ENCODE measurements around the gene STXBP4.

STXBP4 gene

GRCh38 chr17:54935471-54935870 lies 33.1 kb upstream of the STXBP4 start:
- no peaks in the 10 kb centered on the region for H3K9me2 ChIP-seq (replicated peaks; ENCODE audit: insufficient read depth, low read length)
- H2AFZ ChIP-seq (ENCODE audit: low read depth, low read length, severe bottlenecking): no peak overlapping the region
- TF ChIP-seq CTCF (IDR thresholded peaks at IDR 0.05; ENCODE audit: insufficient read depth, low read length, poor library complexity, severe bottlenecking): no peak
- no peak for TF ChIP-seq EZH2phosphoT487 (conservative IDR thresholded peaks at IDR 0.05; ENCODE audit: low read length)
- H3K36me3 ChIP-seq (ENCODE audit: low read length): no peaks in the 10 kb centered on the region
- no peaks in the 10 kb centered on the region for H3F3A ChIP-seq (ENCODE audit: insufficient read depth)
- H3K27me3 ChIP-seq (ENCODE audit: low read length): no peaks in the 10 kb centered on the region
- no peak overlapping the region for H3K4me2 ChIP-seq (ENCODE audit: low read depth, low read length, poor library complexity, severe bottlenecking)
- H3K27ac ChIP-seq (ENCODE audit: low read depth, low read length): no peak overlapping the region
- no peaks in the 10 kb centered on the region for H3K9me3 ChIP-seq (ENCODE audit: insufficient read depth, low read length)
- no peaks in the 10 kb centered on the region for H3K79me2 ChIP-seq (ENCODE audit: insufficient read depth, low read length)
- H3K9ac ChIP-seq (ENCODE audit: low read length): no peak overlapping the region
- H3K4me3 ChIP-seq (ENCODE audit: insufficient read depth, low read length, poor library complexity, severe bottlenecking): no peak overlapping the region
- H4K20me1 ChIP-seq (ENCODE audit: low read depth, low read length): no peaks in the 10 kb centered on the region

- H3K9me2 ChIP-seq (replicated peaks; ENCODE audit: insufficient read depth, low read length): no peaks in the 10 kb centered on the region
- H3K27me3 ChIP-seq (ENCODE audit: low read length): no peaks in the 10 kb centered on the region
- H3K4me3 ChIP-seq (ENCODE audit: insufficient read depth, low read length, poor library complexity, severe bottlenecking): no peak overlapping the region
- no peak overlapping the region for H3K27ac ChIP-seq (ENCODE audit: low read depth, low read length)
- no peak overlapping the region for H3K4me2 ChIP-seq (ENCODE audit: low read depth, low read length, poor library complexity, severe bottlenecking)
- TF ChIP-seq EZH2phosphoT487 (conservative IDR thresholded peaks at IDR 0.05; ENCODE audit: low read length): no peak
- no peak for TF ChIP-seq CTCF (IDR thresholded peaks at IDR 0.05; ENCODE audit: insufficient read depth, low read length, poor library complexity, severe bottlenecking)
- no peak overlapping the region for H2AFZ ChIP-seq (ENCODE audit: low read depth, low read length, severe bottlenecking)
- H4K20me1 ChIP-seq (ENCODE audit: low read depth, low read length): no peaks in the 10 kb centered on the region
- H3K36me3 ChIP-seq (ENCODE audit: low read length): no peaks in the 10 kb centered on the region
- H3F3A ChIP-seq (ENCODE audit: insufficient read depth): no peaks in the 10 kb centered on the region
- H3K9me3 ChIP-seq (ENCODE audit: insufficient read depth, low read length): no peaks in the 10 kb centered on the region
- no peaks in the 10 kb centered on the region for H3K79me2 ChIP-seq (ENCODE audit: insufficient read depth, low read length)
- H3K9ac ChIP-seq (ENCODE audit: low read length): no peak overlapping the region
Observed at GRCh38 chr17:54937018-54937417, 31.5 kb upstream of the STXBP4 start.

GRCh38 chr17:54937426-54937825 lies 31.1 kb upstream of the STXBP4 start:
- Histone ChIP-seq H2AFZ (ENCODE audit: low read depth, low read length, severe bottlenecking) (no peak overlapping the region), H3K27me3 (ENCODE audit: low read length) (no peaks in the 10 kb centered on the region), H3K9ac (ENCODE audit: low read length) (no peak overlapping the region), H3K9me2 (replicated peaks; ENCODE audit: insufficient read depth, low read length) (no peaks in the 10 kb centered on the region), H3K9me3 (ENCODE audit: insufficient read depth, low read length) (no peaks in the 10 kb centered on the region), H4K20me1 (ENCODE audit: low read depth, low read length) (no peaks in the 10 kb centered on the region), H3K36me3 (ENCODE audit: low read length) (no peaks in the 10 kb centered on the region), H3F3A (ENCODE audit: insufficient read depth) (no peaks in the 10 kb centered on the region), H3K4me3 (ENCODE audit: insufficient read depth, low read length, poor library complexity, severe bottlenecking) (no peak overlapping the region), H3K79me2 (ENCODE audit: insufficient read depth, low read length) (no peaks in the 10 kb centered on the region), H3K27ac (ENCODE audit: low read depth, low read length) (no peak overlapping the region), H3K4me2 (ENCODE audit: low read depth, low read length, poor library complexity, severe bottlenecking) (no peak overlapping the region)
- no peak for TF ChIP-seq EZH2phosphoT487 (conservative IDR thresholded peaks at IDR 0.05; ENCODE audit: low read length)
- TF ChIP-seq CTCF (IDR thresholded peaks at IDR 0.05; ENCODE audit: insufficient read depth, low read length, poor library complexity, severe bottlenecking): no peak
